SK-N-SH (cell line): Measurements from ENCODE around the gene SLC15A2. TPM values are rescaled to one million over a fixed set of nuclear protein-coding genes. Genes with fewer than 3 reads are reported as not detected.

ENCODE experiments used
- CTCF ChIA-PET: fragments of 300-600, 350-600 bp; formaldehyde crosslinking; extraction: SDS; loops from one replicate; lab custom pipeline; 2021; lab: Yijun Ruan, JAX
- POLR2A ChIA-PET: fragments of 350-600 bp; sonication (Branson Sonifier 250); formaldehyde crosslinking; extraction: SDS; loops from one replicate; lab custom pipeline; 2020; ENCODE audit warnings: antibody characterized with exemption, inconsistent platforms; lab: Yijun Ruan, JAX
- DNase-seq: peaks from one replicate; pipeline ENCODE4 v3.0.0; 2012
- H2AFZ ChIP-seq: fragments of 200-600 bp; sonication (generic); 2 replicates; pipeline ENCODE4 v1.8.1; 2016; ENCODE audit warnings: antibody characterized with exemption, mild to moderate bottlenecking, low read depth
- H3F3A ChIP-seq: fragments of 200-600 bp; sonication (generic); replicated peaks from 2 replicates; pipeline ENCODE3; 2016; ENCODE audit warnings: antibody characterized with exemption, mild to moderate bottlenecking; ENCODE audit not compliant: insufficient read depth
- H3K27ac ChIP-seq, 2 experiments: fragments of 200-500 bp in 1 of 2; fragments of 200-600 bp in 1 of 2; sonication (Bioruptor generic) in 1 of 2; sonication (generic), shearing (Covaris generic) in 1 of 2; 2 replicates each; pipeline versions ENCODE4 v1.5.1 to v1.6.1; 2014 to 2016; ENCODE audit warnings: low read depth in 2 of 2, inconsistent platforms in 1 of 2, low read length in 1 of 2, mild to moderate bottlenecking in 1 of 2, mixed read lengths in 1 of 2
- H3K27me3 ChIP-seq: fragments of 200-600 bp; sonication (generic), shearing (Covaris generic); 2 replicates; pipeline ENCODE4 v1.6.1; 2016; ENCODE audit warnings: mixed run types; ENCODE audit not compliant: insufficient read depth
- H3K36me3 ChIP-seq, 2 experiments: fragments of 200-500 bp in 1 of 2; fragments of 200-600 bp in 1 of 2; sonication (Bioruptor generic) in 1 of 2; sonication (generic) in 1 of 2; replicated peaks in 1 of 2; 2 replicates each; pipeline versions ENCODE3 to v1.5.1; 2014 to 2016; ENCODE audit warnings: low read length in 1 of 2, mild to moderate bottlenecking in 1 of 2; ENCODE audit not compliant: insufficient read depth in 2 of 2, control insufficient read depth in 1 of 2
- H3K4me1 ChIP-seq, 2 experiments: fragments of 200-500 bp in 1 of 2; fragments of 200-600 bp in 1 of 2; sonication (Bioruptor generic) in 1 of 2; sonication (generic), shearing (Covaris generic) in 1 of 2; 2 replicates each; pipeline versions ENCODE4 v1.5.1 to v1.6.1; 2014 to 2016; ENCODE audit warnings: low read depth in 1 of 2, low read length in 1 of 2, mixed run types in 1 of 2; ENCODE audit not compliant: insufficient read depth in 2 of 2, control insufficient read depth in 1 of 2
- H3K4me2 ChIP-seq: fragments of 200-600 bp; sonication (generic), shearing (Covaris generic); 2 replicates; pipeline ENCODE4 v1.6.1; 2017; ENCODE audit warnings: mixed run types
- H3K4me3 ChIP-seq, 2 experiments: fragments of 200-500 bp in 1 of 2; fragments of 200-600 bp in 1 of 2; sonication (Bioruptor generic) in 1 of 2; sonication (generic), shearing (Covaris generic) in 1 of 2; 2 replicates each; pipeline versions ENCODE4 v1.5.1 to v1.8.1; 2014 to 2016; ENCODE audit warnings: low read depth in 2 of 2, inconsistent platforms in 1 of 2, low read length in 1 of 2, mild to moderate bottlenecking in 1 of 2, mixed read lengths in 1 of 2, moderate library complexity in 1 of 2
- H3K79me2 ChIP-seq: fragments of 200-600 bp; sonication (generic); 2 replicates; pipeline ENCODE4 v1.8.1; 2017; ENCODE audit warnings: mild to moderate bottlenecking; ENCODE audit not compliant: insufficient read depth
- H3K9ac ChIP-seq: fragments of 200-600 bp; sonication (generic); 2 replicates; pipeline ENCODE4 v1.6.1; 2017; ENCODE audit warnings: mixed run types
- H3K9me2 ChIP-seq: fragments of 200-600 bp; sonication (generic); 2 replicates; pipeline ENCODE4 v1.6.1; 2017; ENCODE audit warnings: mixed run types
- H3K9me3 ChIP-seq: fragments of 200-600 bp; sonication (generic); 2 replicates; pipeline ENCODE4 v1.6.1; 2017; ENCODE audit warnings: mixed run types, mild to moderate bottlenecking, moderate library complexity
- H4K20me1 ChIP-seq: fragments of 200-600 bp; sonication (generic); 2 replicates; pipeline ENCODE4 v1.6.1; 2017; ENCODE audit warnings: mild to moderate bottlenecking, mixed run types; ENCODE audit not compliant: insufficient read depth
- CHD2 ChIP-seq: fragments of 150-350 bp; IDR thresholded peaks from 2 replicates; pipeline ENCODE4 v1.6.1; 2018; ENCODE audit warnings: low read length; ENCODE audit not compliant: partially characterized antibody
- ELF1 ChIP-seq: IDR thresholded peaks from 2 replicates; pipeline ENCODE4 v1.4.0; 2012
- EZH2phosphoT487 ChIP-seq: fragments of 200-600 bp; sonication (generic); IDR thresholded peaks from 2 replicates; pipeline ENCODE4 v1.6.1; 2017; ENCODE audit warnings: low read depth, mixed run types, mild to moderate bottlenecking, antibody characterized with exemption, moderate library complexity, borderline replicate concordance
- FOSL2 ChIP-seq: IDR thresholded peaks from 2 replicates; pipeline ENCODE4 v1.4.0; 2012; ENCODE audit warnings: low read depth, mild to moderate bottlenecking, moderate library complexity, borderline replicate concordance
- GABPA ChIP-seq: IDR thresholded peaks from 2 replicates; pipeline ENCODE4 v1.4.0; 2012; ENCODE audit warnings: low read depth, mild to moderate bottlenecking
- IRF3 ChIP-seq: fragments of 150-350 bp; IDR thresholded peaks from 2 replicates; pipeline ENCODE4 v1.6.1; 2016; ENCODE audit warnings: mild to moderate bottlenecking, low read depth, low read length
- JUND ChIP-seq: IDR thresholded peaks from 2 replicates; pipeline ENCODE4 v1.4.0; 2012
- MEF2A ChIP-seq: IDR thresholded peaks from 2 replicates; pipeline ENCODE4 v1.4.0; 2012; ENCODE audit warnings: low read depth, borderline replicate concordance
- MXI1 ChIP-seq: IDR thresholded peaks from 2 replicates; pipeline ENCODE4 v1.6.1; 2012; ENCODE audit warnings: mild to moderate bottlenecking, low read depth, low read length, improper control_type of control experiment
- RAD21 ChIP-seq: IDR thresholded peaks from 2 replicates; pipeline ENCODE4 v1.6.1; 2012; ENCODE audit warnings: mild to moderate bottlenecking, low read length
- RFX5 ChIP-seq: IDR thresholded peaks from 2 replicates; pipeline ENCODE4 v1.6.1; 2012; ENCODE audit warnings: mild to moderate bottlenecking, improper control_type of control experiment, low read length
- RXRA ChIP-seq: IDR thresholded peaks from 2 replicates; pipeline ENCODE4 v1.4.0; 2012; ENCODE audit warnings: low read depth, mild to moderate bottlenecking, borderline replicate concordance
- SIN3A ChIP-seq: IDR thresholded peaks from 2 replicates; pipeline ENCODE4 v1.6.1; 2012; ENCODE audit warnings: low read depth, mild to moderate bottlenecking, low read length, moderate library complexity, borderline replicate concordance
- SMC3 ChIP-seq: IDR thresholded peaks from 2 replicates; pipeline ENCODE4 v1.6.1; 2012; ENCODE audit warnings: low read depth, low read length, improper control_type of control experiment
- TAF1 ChIP-seq: IDR thresholded peaks from 2 replicates; pipeline ENCODE4 v1.6.1; 2012; ENCODE audit warnings: low read depth, mild to moderate bottlenecking, low read length, moderate library complexity, borderline replicate concordance
- TCF12 ChIP-seq: IDR thresholded peaks from 2 replicates; pipeline ENCODE4 v1.4.0; 2012
- TEAD4 ChIP-seq: IDR thresholded peaks from 2 replicates; pipeline ENCODE4 v1.4.0; 2012; ENCODE audit warnings: mild to moderate bottlenecking, borderline replicate concordance; ENCODE audit not compliant: insufficient read depth
- WGBS: methylation state at CpG from one replicate; pipeline ENCODE4 v1.1.6; 2017; ENCODE audit warnings: low lambda C conversion rate; 5-methylcytosine and 5-hydroxymethylcytosine counted together
- polyA plus RNA-seq, 3 experiments: library from polyadenylated mRNA; depleted of rRNA; stranded (reverse); fragments of >200 nt; gene quantifications; 2 replicates each; pipeline ENCODE4 v1.2.3, GENCODE V29; 2012
- TF ChIP-seq, protein P1 (sequence below): IDR thresholded peaks from 2 replicates; pipeline ENCODE4 v1.4.0; 2012; ENCODE audit warnings: low read depth, borderline replicate concordance
- TF ChIP-seq, protein P2 (sequence below): fragments of 200-600 bp; sonication (generic); IDR thresholded peaks from 2 replicates; pipeline ENCODE4 v1.6.1; 2017; ENCODE audit warnings: antibody characterized with exemption, mild to moderate bottlenecking, moderate library complexity

SLC15A2 gene
- polyA plus RNA-seq, 1 of the 3 experiments (the other 2 are of a cell fraction), result 0.10 TPM

GRCh38 chr3:121958801-121959200, 64.6 kb downstream of the SLC15A2 start:
- no peak for DNase-seq
- no peaks in the 10 kb centered on the region for H4K20me1 ChIP-seq
- TF ChIP-seq SIN3A, result no peak
- no peak for TF ChIP-seq FOSL2
- no peak for TF ChIP-seq EZH2phosphoT487
- TF ChIP-seq, protein P1, sequence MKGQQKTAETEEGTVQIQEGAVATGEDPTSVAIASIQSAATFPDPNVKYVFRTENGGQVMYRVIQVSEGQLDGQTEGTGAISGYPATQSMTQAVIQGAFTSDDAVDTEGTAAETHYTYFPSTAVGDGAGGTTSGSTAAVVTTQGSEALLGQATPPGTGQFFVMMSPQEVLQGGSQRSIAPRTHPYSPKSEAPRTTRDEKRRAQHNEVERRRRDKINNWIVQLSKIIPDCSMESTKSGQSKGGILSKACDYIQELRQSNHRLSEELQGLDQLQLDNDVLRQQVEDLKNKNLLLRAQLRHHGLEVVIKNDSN, result no peak
- TF ChIP-seq RAD21, result no peak
- TF ChIP-seq MEF2A, result no peak
- TF ChIP-seq JUND, result no peak
- TF ChIP-seq RXRA, result no peak
- no peak for TF ChIP-seq SMC3
- no peak for TF ChIP-seq GABPA
- TF ChIP-seq MXI1, result no peak
- TF ChIP-seq, all 33 proteins: peak for 0
- Histone ChIP-seq H3K79me2 (no peaks in the 10 kb centered on the region), H2AFZ (no peak overlapping the region), H3K27ac (no peak overlapping the region), H3K9ac (no peak overlapping the region), H3K4me2 (no peak overlapping the region), H3K36me3 (no peaks in the 10 kb centered on the region), H3F3A (no peaks in the 10 kb centered on the region), H3K4me1 (no peaks in the 10 kb centered on the region), H3K27me3 (no peaks in the 10 kb centered on the region), H3K9me2 (no peaks in the 10 kb centered on the region), H3K9me3 (no peaks in the 10 kb centered on the region), H3K4me3 (no peak overlapping the region)
- ChIA-PET CTCF (no interaction called here), POLR2A (no interaction called here)
- WGBS, result 6% methylated on average over 3 of the region's 3 CpGs

DNA sequence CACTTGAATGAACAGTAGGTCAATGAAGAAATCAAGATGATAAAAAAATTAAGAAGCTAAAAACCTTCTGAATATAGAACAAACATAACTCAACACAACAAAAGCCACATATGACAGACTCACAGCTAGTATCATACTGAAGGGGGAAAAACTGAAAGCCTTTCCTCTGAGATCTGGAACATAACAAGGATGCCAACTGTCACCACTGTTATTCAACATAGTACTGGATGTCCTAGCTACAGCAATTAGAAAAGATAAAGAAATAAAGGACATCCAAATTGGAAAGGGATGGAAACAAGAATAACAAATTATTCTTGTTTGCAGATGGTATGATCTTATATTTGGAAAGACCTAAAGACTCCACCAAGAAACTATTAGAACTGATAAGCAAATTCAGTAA, 67.1 kb downstream of the SLC15A2 start:
- Histone ChIP-seq H3K9me3 (no peaks in the 10 kb centered on the region), H3K4me2 (no peak overlapping the region)
- POLR2A ChIA-PET, result no interaction called here

More for the DNA sequence above, 67.1 kb downstream of the SLC15A2 start:
- no peaks in the 10 kb centered on the region for H3K36me3 ChIP-seq
- no peaks in the 10 kb centered on the region for H3K27me3 ChIP-seq
- no peak for DNase-seq
- no peaks in the 10 kb centered on the region for H3K9me2 ChIP-seq
- no peak overlapping the region for H3K9ac ChIP-seq
- H3K79me2 ChIP-seq, result no peaks in the 10 kb centered on the region
- no peaks in the 10 kb centered on the region for H4K20me1 ChIP-seq
- TF ChIP-seq CHD2 (no peak), TCF12 (no peak), IRF3 (no peak), RAD21 (no peak), RFX5 (no peak), TEAD4 (no peak), SIN3A (no peak), ELF1 (no peak), TAF1 (no peak)
- TF ChIP-seq, protein P2, sequence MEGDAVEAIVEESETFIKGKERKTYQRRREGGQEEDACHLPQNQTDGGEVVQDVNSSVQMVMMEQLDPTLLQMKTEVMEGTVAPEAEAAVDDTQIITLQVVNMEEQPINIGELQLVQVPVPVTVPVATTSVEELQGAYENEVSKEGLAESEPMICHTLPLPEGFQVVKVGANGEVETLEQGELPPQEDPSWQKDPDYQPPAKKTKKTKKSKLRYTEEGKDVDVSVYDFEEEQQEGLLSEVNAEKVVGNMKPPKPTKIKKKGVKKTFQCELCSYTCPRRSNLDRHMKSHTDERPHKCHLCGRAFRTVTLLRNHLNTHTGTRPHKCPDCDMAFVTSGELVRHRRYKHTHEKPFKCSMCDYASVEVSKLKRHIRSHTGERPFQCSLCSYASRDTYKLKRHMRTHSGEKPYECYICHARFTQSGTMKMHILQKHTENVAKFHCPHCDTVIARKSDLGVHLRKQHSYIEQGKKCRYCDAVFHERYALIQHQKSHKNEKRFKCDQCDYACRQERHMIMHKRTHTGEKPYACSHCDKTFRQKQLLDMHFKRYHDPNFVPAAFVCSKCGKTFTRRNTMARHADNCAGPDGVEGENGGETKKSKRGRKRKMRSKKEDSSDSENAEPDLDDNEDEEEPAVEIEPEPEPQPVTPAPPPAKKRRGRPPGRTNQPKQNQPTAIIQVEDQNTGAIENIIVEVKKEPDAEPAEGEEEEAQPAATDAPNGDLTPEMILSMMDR, result no peak
- H3K4me1 ChIP-seq, result no peaks in the 10 kb centered on the region
- H3F3A ChIP-seq, result no peaks in the 10 kb centered on the region
- no peak overlapping the region for H3K4me3 ChIP-seq
- CTCF ChIA-PET, result no interaction called here
- H2AFZ ChIP-seq, result no peak overlapping the region
- H3K27ac ChIP-seq, result no peak overlapping the region
